Measurements from ENCODE around the gene ANAPC4. TPM values are rescaled to one million over a fixed set of nuclear protein-coding genes. Genes with fewer than 3 reads are reported as not detected.

Gene ANAPC4
- total and polyA plus RNA-seq, 4 donors: 25.3 to 56.3 (median 35.2) TPM

GRCh38 chr4:25437926-25438325 lies 60.9 kb downstream of the ANAPC4 start:
- Histone ChIP-seq H3K27me3 (ENCODE audit: control insufficient read depth in 1 of 2, insufficient read depth in 2 of 2, low read length in 1 of 2) (no peaks in the 10 kb centered on the region), H3K9me3 (ENCODE audit: control insufficient read depth, low read length) (no peaks in the 10 kb centered on the region), H3K36me3 (ENCODE audit: control insufficient read depth in 1 of 2, insufficient read depth in 2 of 2, low read length in 1 of 2) (no peaks in the 10 kb centered on the region), H3K27ac (ENCODE audit: low read depth in 1 of 2, low read length in 2 of 2) (no peak overlapping the region), H3K4me1 (ENCODE audit: control insufficient read depth in 1 of 2, insufficient read depth in 2 of 2, low read length in 2 of 2) (no peaks in the 10 kb centered on the region), H3K4me3 (ENCODE audit: low read length in 2 of 2) (no peak overlapping the region)
- intact Hi-C loops (cut with DNase I): no loop called here
- DNase-seq: no peak
- no peak for ATAC-seq (ENCODE audit: low FRiP score)

- intact Hi-C loops (cut with DNase I): loop anchor here (2.0 to 5.0 kb wide), 2 partner anchors 327 kb away; no protein-coding TSS in a partner anchor
- H3K4me1 ChIP-seq (ENCODE audit: control insufficient read depth in 1 of 2, insufficient read depth in 2 of 2, low read length in 2 of 2): no peaks in the 10 kb centered on the region
- H3K27me3 ChIP-seq (ENCODE audit: control insufficient read depth in 1 of 2, insufficient read depth in 2 of 2, low read length in 1 of 2): no peaks in the 10 kb centered on the region
- WGBS, 2 donors: 7% methylated on average over 2 of the region's 2 CpGs
- ATAC-seq (ENCODE audit: low FRiP score) (peak; percentile 84), DNase-seq (no peak)
- H3K4me3 ChIP-seq (ENCODE audit: low read length in 2 of 2): no peak overlapping the region
- no peaks in the 10 kb centered on the region for H3K36me3 ChIP-seq (ENCODE audit: control insufficient read depth in 1 of 2, insufficient read depth in 2 of 2, low read length in 1 of 2)
- H3K9me3 ChIP-seq (ENCODE audit: control insufficient read depth, low read length): no peaks in the 10 kb centered on the region
- no peak overlapping the region for H3K27ac ChIP-seq (ENCODE audit: low read depth in 1 of 2, low read length in 2 of 2)
Observed at GRCh38 chr4:25439918-25440477, 62.9 kb downstream of the ANAPC4 start.

GRCh38 chr4:25440478-25441030 lies 63.5 kb downstream of the ANAPC4 start:
- H3K36me3 ChIP-seq (ENCODE audit: control insufficient read depth in 1 of 2, insufficient read depth in 2 of 2, low read length in 1 of 2): no peaks in the 10 kb centered on the region
- H3K4me3 ChIP-seq (ENCODE audit: low read length in 2 of 2): no peak overlapping the region
- no peak overlapping the region for H3K27ac ChIP-seq (ENCODE audit: low read depth in 1 of 2, low read length in 2 of 2)
- peak in 1 of 2 donors; percentile 58 for DNase-seq
- H3K9me3 ChIP-seq (ENCODE audit: control insufficient read depth, low read length): no peaks in the 10 kb centered on the region
- H3K4me1 ChIP-seq (ENCODE audit: control insufficient read depth in 1 of 2, insufficient read depth in 2 of 2, low read length in 2 of 2): no peaks in the 10 kb centered on the region
- no peaks in the 10 kb centered on the region for H3K27me3 ChIP-seq (ENCODE audit: control insufficient read depth in 1 of 2, insufficient read depth in 2 of 2, low read length in 1 of 2)
- intact Hi-C loops (cut with DNase I): loop anchor here (2.0 to 5.0 kb wide), 2 partner anchors 326 to 327 kb away; no protein-coding TSS in a partner anchor
- WGBS, 2 donors: 4 to 10% methylated on average over 8 of the region's 8 CpGs
- ATAC-seq (ENCODE audit: low FRiP score): peak; percentile 54

GRCh38 chr4:25441519-25442117 lies 64.6 kb downstream of the ANAPC4 start:
- intact Hi-C loops (cut with DNase I): loop anchor here (2.0 to 5.0 kb wide), 2 partner anchors 325 to 326 kb away; no protein-coding TSS in a partner anchor
- Histone ChIP-seq H3K27me3 (ENCODE audit: control insufficient read depth in 1 of 2, insufficient read depth in 2 of 2, low read length in 1 of 2) (no peaks in the 10 kb centered on the region), H3K27ac (ENCODE audit: low read depth in 1 of 2, low read length in 2 of 2) (no peak overlapping the region), H3K4me3 (ENCODE audit: low read length in 2 of 2) (no peak overlapping the region), H3K4me1 (ENCODE audit: control insufficient read depth in 1 of 2, insufficient read depth in 2 of 2, low read length in 2 of 2) (no peaks in the 10 kb centered on the region), H3K9me3 (ENCODE audit: control insufficient read depth, low read length) (no peaks in the 10 kb centered on the region), H3K36me3 (ENCODE audit: control insufficient read depth in 1 of 2, insufficient read depth in 2 of 2, low read length in 1 of 2) (no peaks in the 10 kb centered on the region)
- ATAC-seq (ENCODE audit: low FRiP score) (no peak), DNase-seq (no peak)
- 56 to 57% methylated on average over 6 of the region's 6 CpGs for WGBS, 2 donors

- DNase-seq (no peak), ATAC-seq (ENCODE audit: low FRiP score) (no peak)
- Histone ChIP-seq H3K27me3 (ENCODE audit: control insufficient read depth in 1 of 2, insufficient read depth in 2 of 2, low read length in 1 of 2) (no peaks in the 10 kb centered on the region), H3K36me3 (ENCODE audit: control insufficient read depth in 1 of 2, insufficient read depth in 2 of 2, low read length in 1 of 2) (no peaks in the 10 kb centered on the region), H3K9me3 (ENCODE audit: control insufficient read depth, low read length) (no peaks in the 10 kb centered on the region), H3K27ac (ENCODE audit: low read depth in 1 of 2, low read length in 2 of 2) (no peak overlapping the region), H3K4me1 (ENCODE audit: control insufficient read depth in 1 of 2, insufficient read depth in 2 of 2, low read length in 2 of 2) (no peaks in the 10 kb centered on the region), H3K4me3 (ENCODE audit: low read length in 2 of 2) (no peak overlapping the region)
- WGBS, 2 donors: 77 to 79% methylated on average over 9 of the region's 9 CpGs
- intact Hi-C loops (cut with DNase I): loop anchor here in 1 of 2 donors (5.0 kb wide), 1 partner anchor 324 kb away; no protein-coding TSS in a partner anchor
Observed at GRCh38 chr4:25442863-25443307, 65.8 kb downstream of the ANAPC4 start.

GRCh38 chr4:25443851-25444250 lies 66.8 kb downstream of the ANAPC4 start:
- intact Hi-C loops (cut with DNase I): loop anchor here in 1 of 2 donors (5.0 kb wide), 1 partner anchor 323 kb away; no protein-coding TSS in a partner anchor
- H3K4me1 ChIP-seq (ENCODE audit: control insufficient read depth in 1 of 2, insufficient read depth in 2 of 2, low read length in 2 of 2): no peaks in the 10 kb centered on the region
- WGBS, 2 donors: 93 to 96% methylated on average over 6 of the region's 6 CpGs
- no peaks in the 10 kb centered on the region for H3K9me3 ChIP-seq (ENCODE audit: control insufficient read depth, low read length)
- ATAC-seq (ENCODE audit: low FRiP score): no peak
- no peak for DNase-seq
- H3K36me3 ChIP-seq (ENCODE audit: control insufficient read depth in 1 of 2, insufficient read depth in 2 of 2, low read length in 1 of 2): no peaks in the 10 kb centered on the region
- no peak overlapping the region for H3K4me3 ChIP-seq (ENCODE audit: low read length in 2 of 2)
- H3K27ac ChIP-seq (ENCODE audit: low read depth in 1 of 2, low read length in 2 of 2): no peak overlapping the region
- H3K27me3 ChIP-seq (ENCODE audit: control insufficient read depth in 1 of 2, insufficient read depth in 2 of 2, low read length in 1 of 2): no peaks in the 10 kb centered on the region

GRCh38 chr4:25446611-25447010 lies 69.5 kb downstream of the ANAPC4 start:
- DNase-seq (no peak), ATAC-seq (ENCODE audit: low FRiP score) (no peak)
- no peaks in the 10 kb centered on the region for H3K9me3 ChIP-seq (ENCODE audit: control insufficient read depth, low read length)
- H3K4me3 ChIP-seq (ENCODE audit: low read length in 2 of 2): no peak overlapping the region
- no peaks in the 10 kb centered on the region for H3K4me1 ChIP-seq (ENCODE audit: control insufficient read depth in 1 of 2, insufficient read depth in 2 of 2, low read length in 2 of 2)
- no peaks in the 10 kb centered on the region for H3K27me3 ChIP-seq (ENCODE audit: control insufficient read depth in 1 of 2, insufficient read depth in 2 of 2, low read length in 1 of 2)
- WGBS, 2 donors: 82 to 87% methylated on average over 4 of the region's 4 CpGs
- H3K27ac ChIP-seq (ENCODE audit: low read depth in 1 of 2, low read length in 2 of 2): no peak overlapping the region
- intact Hi-C loops (cut with DNase I): no loop called here
- no peaks in the 10 kb centered on the region for H3K36me3 ChIP-seq (ENCODE audit: control insufficient read depth in 1 of 2, insufficient read depth in 2 of 2, low read length in 1 of 2)

- DNase-seq: no peak
Observed at GRCh38 chr4:25448379-25449109, 71.5 kb downstream of the ANAPC4 start.

More at GRCh38 chr4:25448379-25449109, 71.5 kb downstream of the ANAPC4 start:
- intact Hi-C loops (cut with DNase I): no loop called here
- Histone ChIP-seq H3K4me1 (ENCODE audit: control insufficient read depth in 1 of 2, insufficient read depth in 2 of 2, low read length in 2 of 2) (no peaks in the 10 kb centered on the region), H3K27ac (ENCODE audit: low read depth in 1 of 2, low read length in 2 of 2) (no peak overlapping the region), H3K4me3 (ENCODE audit: low read length in 2 of 2) (no peak overlapping the region), H3K9me3 (ENCODE audit: control insufficient read depth, low read length) (no peaks in the 10 kb centered on the region), H3K36me3 (ENCODE audit: control insufficient read depth in 1 of 2, insufficient read depth in 2 of 2, low read length in 1 of 2) (no peaks in the 10 kb centered on the region), H3K27me3 (ENCODE audit: control insufficient read depth in 1 of 2, insufficient read depth in 2 of 2, low read length in 1 of 2) (no peaks in the 10 kb centered on the region)
- 69 to 77% methylated on average over 5 of the region's 5 CpGs for whole genome bisulfite sequencing, 2 donors
- ATAC-seq (ENCODE audit: low FRiP score): no peak

Measured in aorta (tissue), 5 donors.